Left lung (tissue), 10 donors: ENCODE data around the gene MED16. TPM values are rescaled to one million over a fixed set of nuclear protein-coding genes. Genes with fewer than 3 reads are reported as not detected.
"Not testable (repeated sequence)": the region's sequence is repeated elsewhere in the genome, so short reads cannot be mapped to it uniquely, and the experiment has no call there.

ENCODE experiments used
- ATAC-seq: fragments of 200-7000 bp; cut with Tn5 transposase; one replicate; pipeline ENCODE4 v1.9.1; 2020; ENCODE audit warnings: moderate library complexity
- DNase-seq, 4 donors: peaks; one replicate each; pipeline ENCODE4 v3.0.0-alpha.2; 2013 to 2020
- H3K27ac ChIP-seq, 2 donors: fragments of 200-600 bp; sonication (generic) in 1 of 2; one replicate each; pipeline versions ENCODE4 v1.5.0 to v1.8.0; 2020 to 2021
- H3K27me3 ChIP-seq, 2 donors: fragments of 200-600 bp; sonication (generic) in 1 of 2; one replicate each; pipeline versions ENCODE4 v1.5.0 to v1.8.0; 2020 to 2021
- H3K36me3 ChIP-seq, 2 donors: fragments of 200-600 bp; sonication (generic) in 1 of 2; one replicate each; pipeline versions ENCODE4 v1.5.0 to v1.8.0; 2020 to 2021
- H3K4me1 ChIP-seq, 2 donors: fragments of 200-600 bp; one replicate each; pipeline ENCODE4 v1.8.0; 2021
- H3K4me3 ChIP-seq, 2 donors: fragments of 200-600 bp; sonication (generic) in 1 of 2; one replicate each; pipeline versions ENCODE4 v1.5.0 to v1.8.0; 2020 to 2021; ENCODE audit warnings: mild to moderate bottlenecking in 1 of 2
- H3K9me3 ChIP-seq, 2 donors: fragments of 200-600 bp; sonication (generic) in 1 of 2; one replicate each; pipeline versions ENCODE4 v1.5.0 to v1.8.0; 2020 to 2021
- intact Hi-C, 2 donors: fragments of 100-400 bp; cut with DNase I; formaldehyde crosslinking; loops; one replicate each; pipeline versions ENCODE4 v1.11.2 to v1.14.2; 2022
- polyA plus RNA-seq, 6 donors: library from polyadenylated mRNA; unstranded; fragments of 120-200 nt; gene quantifications; one replicate each; pipeline ENCODE4 v1.2.1, GENCODE V29; 2013; ENCODE audit not compliant: insufficient read length in 6 of 6
- total RNA-seq, 2 donors: library from RNA; stranded (reverse); fragmentation: NEBNext Ultra II Directional; extraction: Animal tissue kit (Norgen Biotek cat#: 25700); gene quantifications; one replicate each; pipeline ENCODE4 v1.2.1, GENCODE V29; 2021
- TF ChIP-seq, protein P1 (sequence below), 2 donors: fragments of 200-600 bp; sonication (generic) in 1 of 2; IDR thresholded peaks; one replicate each; pipeline versions ENCODE4 v1.5.0 to v1.8.0; 2021; ENCODE audit warnings: antibody characterized with exemption in 2 of 2
- donor health status: DM: no; HTN: yes; CAD: no.
- donor health status: DM: no; HTN: no; CAD: no.

MED16 gene
- total and polyA plus RNA-seq, 8 donors = 42.4 to 61.7 (median 53.0) TPM

GRCh38 chr19:898663-899062, 5.7 kb upstream of the MED16 start:
- Histone ChIP-seq H3K27me3 (no peaks in the 10 kb centered on the region), H3K36me3 (peaks cover 0 to 60% of the 10 kb centered on the region in 2 donors), H3K4me3 (no peak overlapping the region), H3K9me3 (no peaks in the 10 kb centered on the region), H3K27ac (no peak overlapping the region), H3K4me1 (peaks cover 0 to 12% of the 10 kb centered on the region in 2 donors)
- intact Hi-C loops = no loop called here
- DNase-seq = no peak
- TF ChIP-seq, protein P1, sequence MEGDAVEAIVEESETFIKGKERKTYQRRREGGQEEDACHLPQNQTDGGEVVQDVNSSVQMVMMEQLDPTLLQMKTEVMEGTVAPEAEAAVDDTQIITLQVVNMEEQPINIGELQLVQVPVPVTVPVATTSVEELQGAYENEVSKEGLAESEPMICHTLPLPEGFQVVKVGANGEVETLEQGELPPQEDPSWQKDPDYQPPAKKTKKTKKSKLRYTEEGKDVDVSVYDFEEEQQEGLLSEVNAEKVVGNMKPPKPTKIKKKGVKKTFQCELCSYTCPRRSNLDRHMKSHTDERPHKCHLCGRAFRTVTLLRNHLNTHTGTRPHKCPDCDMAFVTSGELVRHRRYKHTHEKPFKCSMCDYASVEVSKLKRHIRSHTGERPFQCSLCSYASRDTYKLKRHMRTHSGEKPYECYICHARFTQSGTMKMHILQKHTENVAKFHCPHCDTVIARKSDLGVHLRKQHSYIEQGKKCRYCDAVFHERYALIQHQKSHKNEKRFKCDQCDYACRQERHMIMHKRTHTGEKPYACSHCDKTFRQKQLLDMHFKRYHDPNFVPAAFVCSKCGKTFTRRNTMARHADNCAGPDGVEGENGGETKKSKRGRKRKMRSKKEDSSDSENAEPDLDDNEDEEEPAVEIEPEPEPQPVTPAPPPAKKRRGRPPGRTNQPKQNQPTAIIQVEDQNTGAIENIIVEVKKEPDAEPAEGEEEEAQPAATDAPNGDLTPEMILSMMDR (IDR thresholded peaks at IDR 0.05) = no peak
- ATAC-seq = no peak

- no peak for ATAC-seq
- Histone ChIP-seq H3K27ac (no peak overlapping the region), H3K36me3 (peaks cover 0 to 56% of the 10 kb centered on the region in 2 donors), H3K4me3 (no peak overlapping the region), H3K4me1 (peaks cover 0 to 15% of the 10 kb centered on the region in 2 donors), H3K9me3 (no peaks in the 10 kb centered on the region), H3K27me3 (no peaks in the 10 kb centered on the region)
- TF ChIP-seq, protein P1 (IDR thresholded peaks at IDR 0.05) = no peak
- intact Hi-C loops = no loop called here
- DNase-seq = no peak
These were observed 4.6 kb upstream of the MED16 start for GRCh38 chr19:897442-898039.

DNA sequence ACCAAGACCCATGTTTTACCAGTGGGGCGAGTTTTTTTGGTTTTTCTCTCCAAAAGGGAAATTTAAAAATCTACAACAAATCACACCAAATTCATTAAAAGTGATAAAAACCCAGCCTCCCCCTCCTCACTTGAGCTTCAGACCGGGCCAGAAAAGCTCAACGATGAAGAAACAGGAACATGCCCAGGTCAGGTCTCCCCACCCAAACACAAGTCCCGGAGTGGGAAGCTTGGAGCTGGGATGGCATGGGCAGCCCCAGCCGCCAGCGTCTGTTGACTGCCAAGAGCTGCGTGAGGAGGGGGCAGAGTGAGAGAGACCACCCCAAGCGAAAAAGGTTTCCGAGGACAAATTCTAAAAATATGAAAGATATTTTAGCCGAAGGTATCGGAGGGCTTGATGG, 4.0 kb upstream of the MED16 start:
- ATAC-seq (no peak), DNase-seq (no peak)
- no peaks in the 10 kb centered on the region for H3K27me3 ChIP-seq
- intact Hi-C loops = no loop called here
- peaks cover 0 to 51% of the 10 kb centered on the region in 2 donors for H3K36me3 ChIP-seq
- no peak overlapping the region for H3K4me3 ChIP-seq
- TF ChIP-seq, protein P1 (IDR thresholded peaks at IDR 0.05) = no peak
- peaks cover 0 to 18% of the 10 kb centered on the region in 2 donors for H3K4me1 ChIP-seq
- H3K9me3 ChIP-seq = no peaks in the 10 kb centered on the region
- H3K27ac ChIP-seq = no peak overlapping the region

DNA sequence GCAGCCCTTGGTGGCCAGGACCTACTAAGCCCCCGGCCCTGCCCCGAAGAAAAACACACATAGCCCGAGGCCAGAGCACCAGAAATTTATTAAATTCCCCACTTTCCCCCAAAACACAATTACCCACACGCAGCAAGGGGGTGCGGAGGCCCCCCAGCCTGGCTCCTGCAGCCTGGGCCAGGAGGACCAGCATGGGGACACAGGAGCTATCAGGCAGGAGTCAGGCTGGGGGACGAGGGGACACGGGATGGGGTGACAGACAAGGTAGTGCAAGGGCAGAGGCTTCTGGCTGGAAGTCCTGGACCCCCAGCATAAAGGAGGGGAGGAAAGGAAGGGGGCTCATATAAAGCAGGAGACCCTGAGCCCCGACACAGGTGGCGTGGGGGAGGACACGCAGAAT, 3.4 kb upstream of the MED16 start:
- intact Hi-C loops = no loop called here
- TF ChIP-seq, protein P1 (IDR thresholded peaks at IDR 0.05) = no peak
- no peaks in the 10 kb centered on the region for H3K27me3 ChIP-seq
- H3K4me3 ChIP-seq = no peak overlapping the region
- peaks cover 0 to 45% of the 10 kb centered on the region in 2 donors for H3K36me3 ChIP-seq
- no peak for DNase-seq
- ATAC-seq = no peak
- no peak overlapping the region for H3K27ac ChIP-seq
- H3K4me1 ChIP-seq = peaks cover 0 to 20% of the 10 kb centered on the region in 2 donors
- H3K9me3 ChIP-seq = no peaks in the 10 kb centered on the region

DNA sequence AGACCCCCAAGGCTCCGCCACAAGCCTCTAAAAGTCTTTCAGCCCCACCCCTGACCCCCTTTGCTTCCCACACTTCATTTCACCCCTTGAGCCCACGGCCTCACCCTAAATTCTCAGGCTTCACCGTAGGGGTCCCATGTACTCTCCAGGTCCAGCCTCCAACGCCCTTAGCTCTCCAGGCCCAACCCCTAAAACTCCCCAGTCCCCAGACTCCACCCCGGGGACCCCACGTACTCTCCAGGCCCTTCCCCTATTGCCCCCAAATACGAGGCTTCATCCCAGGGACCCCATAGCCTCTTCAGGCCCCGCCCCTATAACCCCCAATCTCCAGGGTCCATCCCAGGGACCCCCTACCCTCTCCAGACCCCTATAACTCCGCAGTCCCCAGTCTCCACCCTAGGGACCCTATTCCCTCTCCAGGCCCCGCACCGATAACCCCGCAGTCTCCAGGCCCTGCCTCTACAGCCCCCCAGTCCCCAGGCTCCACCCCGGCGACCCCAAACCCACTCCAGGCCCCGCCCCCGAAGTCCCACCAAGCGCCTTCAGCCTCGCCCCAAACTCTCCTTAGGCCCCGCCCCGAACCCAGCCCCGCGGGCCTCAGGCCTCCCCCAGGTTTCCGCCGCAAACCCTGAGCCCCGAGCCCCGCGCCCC, 619 bp downstream of the MED16 start:
- Histone ChIP-seq H3K36me3 (peaks cover 0 to 47% of the 10 kb centered on the region in 2 donors), H3K27me3 (no peaks in the 10 kb centered on the region), H3K4me1 (peaks cover 0 to 14% of the 10 kb centered on the region in 2 donors), H3K27ac (peak overlapping the region; percentile 90 to 95), H3K9me3 (no peaks in the 10 kb centered on the region), H3K4me3 (peak overlapping the region; percentile 72 to 76)
- TF ChIP-seq, protein P1 (IDR thresholded peaks at IDR 0.05) = no peak
- DNase-seq (no peak), ATAC-seq (no peak)
- intact Hi-C loops = no loop called here

DNA sequence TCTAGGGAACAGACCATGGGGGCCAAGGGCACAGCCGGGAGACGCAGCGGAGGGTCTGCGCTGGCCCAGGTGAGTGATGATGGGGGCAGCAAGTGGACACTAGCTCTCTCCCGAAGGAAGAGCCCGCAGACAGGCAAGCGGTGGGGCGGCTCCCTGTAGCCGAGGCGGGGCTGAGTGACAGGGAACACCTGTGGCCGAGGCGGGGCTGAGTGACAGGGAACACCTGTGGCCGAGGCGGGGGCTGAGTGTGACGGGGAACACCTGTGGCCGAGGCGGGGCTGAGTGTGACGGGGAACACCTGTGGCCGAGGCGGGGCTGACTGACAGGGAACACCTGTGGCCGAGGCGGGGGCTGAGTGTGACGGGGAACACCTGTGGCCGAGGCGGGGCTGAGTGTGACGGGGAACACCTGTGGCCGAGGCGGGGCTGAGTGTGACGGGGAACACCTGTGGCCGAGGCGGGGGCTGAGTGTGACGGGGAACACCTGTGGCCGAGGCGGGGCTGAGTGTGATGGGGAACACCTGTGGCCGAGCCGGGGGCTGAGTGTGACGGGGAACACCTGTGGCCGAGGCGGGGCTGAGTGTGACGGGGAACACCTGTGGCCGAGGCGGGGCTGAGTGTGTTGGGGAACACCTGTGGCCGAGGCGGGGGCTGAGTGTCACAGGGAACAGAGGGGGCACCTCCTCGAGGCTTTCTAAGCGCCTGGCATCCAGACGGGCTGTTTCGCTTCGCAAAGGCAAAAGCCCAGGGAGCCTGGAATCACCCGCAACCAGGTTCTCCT, 1.4 kb downstream of the MED16 start:
- ATAC-seq = not testable (repeated sequence)
- peak in 1 of 4 donors; percentile 84 for DNase-seq

More for the DNA sequence above, 1.4 kb downstream of the MED16 start:
- Histone ChIP-seq H3K4me3 (peak overlapping the region; percentile 72 to 76), H3K36me3 (peaks cover 0 to 47% of the 10 kb centered on the region in 2 donors), H3K27ac (peak overlapping the region in 1 of 2 donors; percentile 95), H3K4me1 (peaks cover 0 to 14% of the 10 kb centered on the region in 2 donors)
- H3K9me3 ChIP-seq, intact Hi-C loops, H3K27me3 ChIP-seq: not testable (repeated sequence)
